GM23338 (cell line): Measurements from ENCODE around the gene GPR146. TPM values are rescaled to one million over a fixed set of nuclear protein-coding genes. Genes with fewer than 3 reads are reported as not detected.

Source experiments
- ATAC-seq: fragments of 200-7000 bp; cut with Tn5 transposase; 3 replicates; pipeline ENCODE4 v1.9.1; 2020
- DNase-seq: peaks from one replicate; pipeline ENCODE4 v3.0.0-alpha.2; 2015; ENCODE audit warnings: low spot score
- H2AFZ ChIP-seq: fragments of 200-600 bp; sonication (generic); 2 replicates; pipeline ENCODE4 v1.8.0; 2016; ENCODE audit warnings: antibody characterized with exemption, mild to moderate bottlenecking, moderate library complexity
- H3F3A ChIP-seq: fragments of 200-600 bp; sonication (generic); replicated peaks from 2 replicates; pipeline ENCODE4 v1.8.0; 2017; ENCODE audit warnings: antibody characterized with exemption, mixed run types, low read depth
- H3K27ac ChIP-seq: fragments of 200-600 bp; sonication (generic); 2 replicates; pipeline ENCODE4 v1.6.1; 2016; ENCODE audit warnings: low read depth
- H3K27me3 ChIP-seq: fragments of 200-600 bp; sonication (generic); 2 replicates; pipeline ENCODE4 v1.8.0; 2016; ENCODE audit warnings: mild to moderate bottlenecking, mixed run types, moderate library complexity; ENCODE audit not compliant: insufficient read depth
- H3K36me3 ChIP-seq: fragments of 200-600 bp; sonication (generic); 2 replicates; pipeline ENCODE4 v1.8.0; 2016; ENCODE audit warnings: mild to moderate bottlenecking; ENCODE audit not compliant: insufficient read depth
- H3K4me1 ChIP-seq: fragments of 200-600 bp; sonication (generic); 2 replicates; pipeline ENCODE4 v1.8.0; 2016; ENCODE audit warnings: mild to moderate bottlenecking, moderate library complexity; ENCODE audit not compliant: insufficient read depth
- H3K4me2 ChIP-seq: fragments of 200-600 bp; sonication (generic); 2 replicates; pipeline ENCODE4 v1.7.1; 2017; ENCODE audit warnings: mixed run types
- H3K4me3 ChIP-seq: fragments of 200-600 bp; sonication (generic); 2 replicates; pipeline ENCODE4 v1.6.1; 2016; ENCODE audit warnings: mixed run types
- H3K79me2 ChIP-seq: fragments of 200-600 bp; sonication (generic); replicated peaks from 2 replicates; pipeline ENCODE4 v1.8.0; 2017; ENCODE audit warnings: mild to moderate bottlenecking; ENCODE audit not compliant: insufficient read depth
- H3K9me2 ChIP-seq: fragments of 200-600 bp; sonication (generic); 2 replicates; pipeline ENCODE4 v1.8.0; 2017; ENCODE audit not compliant: insufficient read depth
- H4K20me1 ChIP-seq: fragments of 200-600 bp; sonication (generic); replicated peaks from 2 replicates; pipeline ENCODE4 v1.8.0; 2017; ENCODE audit warnings: mild to moderate bottlenecking; ENCODE audit not compliant: insufficient read depth
- H3K27ac Mint-ChIP-seq: 2 replicates; pipeline ENCODE4 v1.8.0; 2020; ENCODE audit warnings: inconsistent platforms, mild to moderate bottlenecking, moderate library complexity, mixed read lengths
- H3K27me3 Mint-ChIP-seq: 3 replicates; pipeline ENCODE4 v1.8.0; 2022; ENCODE audit warnings: low read depth, mild to moderate bottlenecking, moderate library complexity, mixed read lengths, inconsistent platforms; ENCODE audit not compliant: insufficient read depth, poor library complexity
- H3K36me3 Mint-ChIP-seq: 3 replicates; pipeline ENCODE4 v1.8.0; 2021; ENCODE audit warnings: low read depth, mild to moderate bottlenecking, inconsistent platforms, moderate library complexity, mixed read lengths
- H3K4me1 Mint-ChIP-seq: 3 replicates; pipeline ENCODE4 v1.8.0; 2020; ENCODE audit warnings: mild to moderate bottlenecking, inconsistent platforms, mixed read lengths
- H3K4me3 Mint-ChIP-seq: 3 replicates; pipeline ENCODE4 v1.8.0; 2021; ENCODE audit warnings: moderate library complexity, mild to moderate bottlenecking, inconsistent platforms, mixed read lengths
- H3K9me3 Mint-ChIP-seq: 3 replicates; pipeline ENCODE4 v1.8.0; 2020; ENCODE audit warnings: moderate library complexity, mild to moderate bottlenecking, inconsistent platforms, mixed read lengths
- CREB1 ChIP-seq: fragments of 250-450 bp; sonication (Bioruptor Pico); IDR thresholded peaks from 2 replicates; pipeline ENCODE4 v1.5.0; 2020; ENCODE audit warnings: low read depth, mild to moderate bottlenecking, moderate library complexity
- EZH2 ChIP-seq: fragments of 200-600 bp; sonication (generic); IDR thresholded peaks from one replicate; pipeline ENCODE4 v1.8.0; 2017; ENCODE audit warnings: antibody characterized with exemption, mild to moderate bottlenecking, low read depth; ENCODE audit not compliant: unreplicated experiment
- EZH2phosphoT487 ChIP-seq: fragments of 200-600 bp; sonication (generic); IDR thresholded peaks from one replicate; pipeline ENCODE4 v1.8.1; 2018; ENCODE audit warnings: antibody characterized with exemption; ENCODE audit not compliant: unreplicated experiment
- NANOG ChIP-seq: IDR thresholded peaks from 2 replicates; pipeline ENCODE4 v1.6.1; 2016; ENCODE audit warnings: antibody characterized with exemption, borderline replicate concordance
- POLR2AphosphoS5 ChIP-seq: IDR thresholded peaks from 2 replicates; pipeline ENCODE4 v1.6.1; 2016; ENCODE audit warnings: antibody characterized with exemption, low read depth
- STAT1 ChIP-seq: IDR thresholded peaks from one replicate; pipeline ENCODE4 v1.6.1; 2016; ENCODE audit warnings: antibody characterized with exemption; ENCODE audit not compliant: unreplicated experiment
- ZNF114 ChIP-seq: fragments of 250-450 bp; sonication (Bioruptor Pico); IDR thresholded peaks from 2 replicates; pipeline ENCODE4 v1.5.0; 2020; ENCODE audit warnings: mild to moderate bottlenecking, moderate library complexity
- ZNF331 ChIP-seq: fragments of 250-450 bp; sonication (Bioruptor Pico); IDR thresholded peaks from 2 replicates; pipeline ENCODE4 v1.5.0; 2020; ENCODE audit warnings: low read depth, mild to moderate bottlenecking, moderate library complexity
- polyA plus RNA-seq: library from polyadenylated mRNA; unstranded; fragments of >200 nt; fragmentation: Nextera tagmentation; extraction: Ambion mirVana; gene quantifications from 2 replicates; pipeline ENCODE4 v1.2.1, GENCODE V29; 2016
- total RNA-seq: library from RNA; depleted of rRNA; stranded (reverse); fragments of >200 nt; shearing (Covaris generic); gene quantifications from 2 replicates; pipeline ENCODE4 v1.2.3, GENCODE V29; 2014
- TF ChIP-seq, protein P1 (sequence below), 2 experiments: fragments of 200-600 bp in 1 of 2; sonication (generic) in 1 of 2; conservative IDR thresholded peaks; 2 replicates each; pipeline versions ENCODE4 v1.5.1 to v1.6.1; 2016 to 2017; ENCODE audit warnings: antibody characterized with exemption in 2 of 2, low read depth in 2 of 2, mild to moderate bottlenecking in 2 of 2, moderate library complexity in 1 of 2
- TF ChIP-seq, protein P2 (sequence below): fragments of 250-450 bp; sonication (Bioruptor Pico); IDR thresholded peaks from 2 replicates; pipeline ENCODE4 v1.5.0; 2020; ENCODE audit warnings: mild to moderate bottlenecking, moderate library complexity
- TF ChIP-seq, protein P3 (sequence below): IDR thresholded peaks from one replicate; pipeline ENCODE4 v1.6.1; 2018; ENCODE audit warnings: antibody characterized with exemption; ENCODE audit not compliant: unreplicated experiment
- TF ChIP-seq, protein P4 (sequence below): IDR thresholded peaks from 2 replicates; pipeline ENCODE4 v1.6.1; 2016; ENCODE audit warnings: antibody characterized with exemption

Gene GPR146
- total and polyA plus RNA-seq, 2 experiments from 2014 or later, result 0.28 to 0.37 TPM

DNA sequence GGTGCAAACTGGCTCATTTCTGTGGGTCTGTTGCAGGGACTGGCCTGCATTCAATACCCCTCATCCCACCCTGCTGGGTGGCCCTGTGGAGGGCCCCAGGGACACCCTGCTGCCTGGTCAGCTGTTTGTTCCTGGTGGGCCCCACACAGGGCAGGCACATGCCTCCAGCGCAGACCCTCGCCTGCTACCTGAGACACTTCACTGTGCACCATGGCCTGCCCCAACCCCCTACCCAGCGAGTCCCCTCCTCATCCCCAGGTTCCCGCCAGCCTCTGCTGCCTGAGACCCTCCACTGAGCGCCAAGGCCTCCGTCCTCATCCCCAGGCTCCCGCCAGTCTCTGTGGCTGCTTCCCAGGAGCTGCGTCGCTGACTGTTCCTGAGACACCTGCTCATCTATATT, 16.8 kb downstream of the GPR146 start:
- 0 out of 2 replicates have a peak, but pooled peaks cover 8% of the 10 kb centered on the region for H3F3A ChIP-seq
- H3K27me3 ChIP-seq, result no peaks in the 10 kb centered on the region
- H3K4me1 ChIP-seq, result peaks cover 9% of the 10 kb centered on the region; the same call in 1 of the 2 replicates
- peaks cover 7% of the 10 kb centered on the region for H3K27me3 Mint-ChIP-seq
- no peaks in the 10 kb centered on the region for H3K9me2 ChIP-seq
- H3K79me2 ChIP-seq, result 0 out of 2 replicates have a peak, but pooled peaks cover 7% of the 10 kb centered on the region
- no peaks in the 10 kb centered on the region for H3K9me3 Mint-ChIP-seq
- DNase-seq (no peak), ATAC-seq (no peak)
- TF ChIP-seq ZNF114 (CRISPR knock-in tag) (no peak), EZH2 (no peak), CREB1 (CRISPR knock-in tag) (no peak), EZH2phosphoT487 (no peak), STAT1 (no peak), ZNF331 (no peak), POLR2AphosphoS5 (no peak), NANOG (no peak)
- TF ChIP-seq, protein P1, sequence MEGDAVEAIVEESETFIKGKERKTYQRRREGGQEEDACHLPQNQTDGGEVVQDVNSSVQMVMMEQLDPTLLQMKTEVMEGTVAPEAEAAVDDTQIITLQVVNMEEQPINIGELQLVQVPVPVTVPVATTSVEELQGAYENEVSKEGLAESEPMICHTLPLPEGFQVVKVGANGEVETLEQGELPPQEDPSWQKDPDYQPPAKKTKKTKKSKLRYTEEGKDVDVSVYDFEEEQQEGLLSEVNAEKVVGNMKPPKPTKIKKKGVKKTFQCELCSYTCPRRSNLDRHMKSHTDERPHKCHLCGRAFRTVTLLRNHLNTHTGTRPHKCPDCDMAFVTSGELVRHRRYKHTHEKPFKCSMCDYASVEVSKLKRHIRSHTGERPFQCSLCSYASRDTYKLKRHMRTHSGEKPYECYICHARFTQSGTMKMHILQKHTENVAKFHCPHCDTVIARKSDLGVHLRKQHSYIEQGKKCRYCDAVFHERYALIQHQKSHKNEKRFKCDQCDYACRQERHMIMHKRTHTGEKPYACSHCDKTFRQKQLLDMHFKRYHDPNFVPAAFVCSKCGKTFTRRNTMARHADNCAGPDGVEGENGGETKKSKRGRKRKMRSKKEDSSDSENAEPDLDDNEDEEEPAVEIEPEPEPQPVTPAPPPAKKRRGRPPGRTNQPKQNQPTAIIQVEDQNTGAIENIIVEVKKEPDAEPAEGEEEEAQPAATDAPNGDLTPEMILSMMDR (conservative IDR thresholded peaks at IDR 0.05; ENCODE audit: low read depth in 2 of 2), result no peak
- TF ChIP-seq, protein P2, sequence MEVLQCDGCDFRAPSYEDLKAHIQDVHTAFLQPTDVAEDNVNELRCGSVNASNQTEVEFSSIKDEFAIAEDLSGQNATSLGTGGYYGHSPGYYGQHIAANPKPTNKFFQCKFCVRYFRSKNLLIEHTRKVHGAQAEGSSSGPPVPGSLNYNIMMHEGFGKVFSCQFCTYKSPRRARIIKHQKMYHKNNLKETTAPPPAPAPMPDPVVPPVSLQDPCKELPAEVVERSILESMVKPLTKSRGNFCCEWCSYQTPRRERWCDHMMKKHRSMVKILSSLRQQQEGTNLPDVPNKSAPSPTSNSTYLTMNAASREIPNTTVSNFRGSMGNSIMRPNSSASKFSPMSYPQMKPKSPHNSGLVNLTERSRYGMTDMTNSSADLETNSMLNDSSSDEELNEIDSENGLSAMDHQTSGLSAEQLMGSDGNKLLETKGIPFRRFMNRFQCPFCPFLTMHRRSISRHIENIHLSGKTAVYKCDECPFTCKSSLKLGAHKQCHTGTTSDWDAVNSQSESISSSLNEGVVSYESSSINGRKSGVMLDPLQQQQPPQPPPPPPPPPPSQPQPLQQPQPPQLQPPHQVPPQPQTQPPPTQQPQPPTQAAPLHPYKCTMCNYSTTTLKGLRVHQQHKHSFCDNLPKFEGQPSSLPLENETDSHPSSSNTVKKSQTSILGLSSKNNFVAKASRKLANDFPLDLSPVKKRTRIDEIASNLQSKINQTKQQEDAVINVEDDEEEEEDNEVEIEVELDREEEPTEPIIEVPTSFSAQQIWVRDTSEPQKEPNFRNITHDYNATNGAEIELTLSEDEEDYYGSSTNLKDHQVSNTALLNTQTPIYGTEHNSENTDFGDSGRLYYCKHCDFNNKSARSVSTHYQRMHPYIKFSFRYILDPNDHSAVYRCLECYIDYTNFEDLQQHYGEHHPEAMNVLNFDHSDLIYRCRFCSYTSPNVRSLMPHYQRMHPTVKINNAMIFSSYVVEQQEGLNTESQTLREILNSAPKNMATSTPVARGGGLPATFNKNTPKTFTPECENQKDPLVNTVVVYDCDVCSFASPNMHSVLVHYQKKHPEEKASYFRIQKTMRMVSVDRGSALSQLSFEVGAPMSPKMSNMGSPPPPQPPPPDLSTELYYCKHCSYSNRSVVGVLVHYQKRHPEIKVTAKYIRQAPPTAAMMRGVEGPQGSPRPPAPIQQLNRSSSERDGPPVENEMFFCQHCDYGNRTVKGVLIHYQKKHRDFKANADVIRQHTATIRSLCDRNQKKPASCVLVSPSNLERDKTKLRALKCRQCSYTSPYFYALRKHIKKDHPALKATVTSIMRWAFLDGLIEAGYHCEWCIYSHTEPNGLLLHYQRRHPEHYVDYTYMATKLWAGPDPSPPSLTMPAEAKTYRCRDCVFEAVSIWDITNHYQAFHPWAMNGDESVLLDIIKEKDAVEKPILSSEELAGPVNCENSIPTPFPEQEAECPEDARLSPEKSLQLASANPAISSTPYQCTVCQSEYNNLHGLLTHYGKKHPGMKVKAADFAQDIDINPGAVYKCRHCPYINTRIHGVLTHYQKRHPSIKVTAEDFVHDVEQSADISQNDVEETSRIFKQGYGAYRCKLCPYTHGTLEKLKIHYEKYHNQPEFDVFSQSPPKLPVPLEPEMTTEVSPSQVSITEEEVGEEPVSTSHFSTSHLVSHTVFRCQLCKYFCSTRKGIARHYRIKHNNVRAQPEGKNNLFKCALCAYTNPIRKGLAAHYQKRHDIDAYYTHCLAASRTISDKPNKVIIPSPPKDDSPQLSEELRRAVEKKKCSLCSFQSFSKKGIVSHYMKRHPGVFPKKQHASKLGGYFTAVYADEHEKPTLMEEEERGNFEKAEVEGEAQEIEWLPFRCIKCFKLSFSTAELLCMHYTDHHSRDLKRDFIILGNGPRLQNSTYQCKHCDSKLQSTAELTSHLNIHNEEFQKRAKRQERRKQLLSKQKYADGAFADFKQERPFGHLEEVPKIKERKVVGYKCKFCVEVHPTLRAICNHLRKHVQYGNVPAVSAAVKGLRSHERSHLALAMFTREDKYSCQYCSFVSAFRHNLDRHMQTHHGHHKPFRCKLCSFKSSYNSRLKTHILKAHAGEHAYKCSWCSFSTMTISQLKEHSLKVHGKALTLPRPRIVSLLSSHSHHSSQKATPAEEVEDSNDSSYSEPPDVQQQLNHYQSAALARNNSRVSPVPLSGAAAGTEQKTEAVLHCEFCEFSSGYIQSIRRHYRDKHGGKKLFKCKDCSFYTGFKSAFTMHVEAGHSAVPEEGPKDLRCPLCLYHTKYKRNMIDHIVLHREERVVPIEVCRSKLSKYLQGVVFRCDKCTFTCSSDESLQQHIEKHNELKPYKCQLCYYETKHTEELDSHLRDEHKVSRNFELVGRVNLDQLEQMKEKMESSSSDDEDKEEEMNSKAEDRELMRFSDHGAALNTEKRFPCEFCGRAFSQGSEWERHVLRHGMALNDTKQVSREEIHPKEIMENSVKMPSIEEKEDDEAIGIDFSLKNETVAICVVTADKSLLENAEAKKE (CRISPR knock-in tag), result no peak
- TF ChIP-seq, protein P3, sequence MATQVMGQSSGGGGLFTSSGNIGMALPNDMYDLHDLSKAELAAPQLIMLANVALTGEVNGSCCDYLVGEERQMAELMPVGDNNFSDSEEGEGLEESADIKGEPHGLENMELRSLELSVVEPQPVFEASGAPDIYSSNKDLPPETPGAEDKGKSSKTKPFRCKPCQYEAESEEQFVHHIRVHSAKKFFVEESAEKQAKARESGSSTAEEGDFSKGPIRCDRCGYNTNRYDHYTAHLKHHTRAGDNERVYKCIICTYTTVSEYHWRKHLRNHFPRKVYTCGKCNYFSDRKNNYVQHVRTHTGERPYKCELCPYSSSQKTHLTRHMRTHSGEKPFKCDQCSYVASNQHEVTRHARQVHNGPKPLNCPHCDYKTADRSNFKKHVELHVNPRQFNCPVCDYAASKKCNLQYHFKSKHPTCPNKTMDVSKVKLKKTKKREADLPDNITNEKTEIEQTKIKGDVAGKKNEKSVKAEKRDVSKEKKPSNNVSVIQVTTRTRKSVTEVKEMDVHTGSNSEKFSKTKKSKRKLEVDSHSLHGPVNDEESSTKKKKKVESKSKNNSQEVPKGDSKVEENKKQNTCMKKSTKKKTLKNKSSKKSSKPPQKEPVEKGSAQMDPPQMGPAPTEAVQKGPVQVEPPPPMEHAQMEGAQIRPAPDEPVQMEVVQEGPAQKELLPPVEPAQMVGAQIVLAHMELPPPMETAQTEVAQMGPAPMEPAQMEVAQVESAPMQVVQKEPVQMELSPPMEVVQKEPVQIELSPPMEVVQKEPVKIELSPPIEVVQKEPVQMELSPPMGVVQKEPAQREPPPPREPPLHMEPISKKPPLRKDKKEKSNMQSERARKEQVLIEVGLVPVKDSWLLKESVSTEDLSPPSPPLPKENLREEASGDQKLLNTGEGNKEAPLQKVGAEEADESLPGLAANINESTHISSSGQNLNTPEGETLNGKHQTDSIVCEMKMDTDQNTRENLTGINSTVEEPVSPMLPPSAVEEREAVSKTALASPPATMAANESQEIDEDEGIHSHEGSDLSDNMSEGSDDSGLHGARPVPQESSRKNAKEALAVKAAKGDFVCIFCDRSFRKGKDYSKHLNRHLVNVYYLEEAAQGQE, result no peak
- TF ChIP-seq, protein P4, sequence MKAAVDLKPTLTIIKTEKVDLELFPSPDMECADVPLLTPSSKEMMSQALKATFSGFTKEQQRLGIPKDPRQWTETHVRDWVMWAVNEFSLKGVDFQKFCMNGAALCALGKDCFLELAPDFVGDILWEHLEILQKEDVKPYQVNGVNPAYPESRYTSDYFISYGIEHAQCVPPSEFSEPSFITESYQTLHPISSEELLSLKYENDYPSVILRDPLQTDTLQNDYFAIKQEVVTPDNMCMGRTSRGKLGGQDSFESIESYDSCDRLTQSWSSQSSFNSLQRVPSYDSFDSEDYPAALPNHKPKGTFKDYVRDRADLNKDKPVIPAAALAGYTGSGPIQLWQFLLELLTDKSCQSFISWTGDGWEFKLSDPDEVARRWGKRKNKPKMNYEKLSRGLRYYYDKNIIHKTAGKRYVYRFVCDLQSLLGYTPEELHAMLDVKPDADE, result no peak
- no peaks in the 10 kb centered on the region for H3K36me3 ChIP-seq
- H3K36me3 Mint-ChIP-seq, result peaks cover 4% of the 10 kb centered on the region; the same call in 1 of the 3 replicates
- H2AFZ ChIP-seq, result no peak overlapping the region
- H3K4me3 Mint-ChIP-seq, result no peak overlapping the region
- peaks cover 24% of the 10 kb centered on the region for H3K4me1 Mint-ChIP-seq
- no peak overlapping the region for H3K27ac ChIP-seq
- H3K4me3 ChIP-seq, result no peak overlapping the region
- H3K4me2 ChIP-seq, result no peak overlapping the region
- peaks cover 9% of the 10 kb centered on the region; the same call in 1 of the 2 replicates for H4K20me1 ChIP-seq
- no peak overlapping the region for H3K27ac Mint-ChIP-seq
